Left ventricle myocardium superior (tissue), 1 donor: Measurements from ENCODE around the gene STARD3. TPM values are rescaled to one million over a fixed set of nuclear protein-coding genes. Genes with fewer than 3 reads are reported as not detected.

Source experiments
- ATAC-seq: fragments of 200-7000 bp; cut with Tn5 transposase; one replicate; pipeline ENCODE4 v1.9.1; 2020; ENCODE audit warnings: mild to moderate bottlenecking, moderate library complexity
- DNase-seq: peaks from one replicate; pipeline ENCODE4 v3.0.0-alpha.2; 2020
- intact Hi-C: fragments of 100-400 bp; cut with micrococcal nuclease; formaldehyde crosslinking; loops from one replicate; pipeline ENCODE4 v1.11.0; 2022
- total RNA-seq: library from RNA; stranded (reverse); fragmentation: NEBNext Ultra II Directional; extraction: Animal tissue kit (Norgen Biotek cat#: 25700); gene quantifications from one replicate; pipeline ENCODE4 v1.2.1, GENCODE V29; 2021
- donor health status: DM: no; HTN: yes; CAD: no; lungs with severe emphysema.

Gene STARD3
- total RNA-seq, 1 donor from 2014 or later: 18.7 TPM

DNA sequence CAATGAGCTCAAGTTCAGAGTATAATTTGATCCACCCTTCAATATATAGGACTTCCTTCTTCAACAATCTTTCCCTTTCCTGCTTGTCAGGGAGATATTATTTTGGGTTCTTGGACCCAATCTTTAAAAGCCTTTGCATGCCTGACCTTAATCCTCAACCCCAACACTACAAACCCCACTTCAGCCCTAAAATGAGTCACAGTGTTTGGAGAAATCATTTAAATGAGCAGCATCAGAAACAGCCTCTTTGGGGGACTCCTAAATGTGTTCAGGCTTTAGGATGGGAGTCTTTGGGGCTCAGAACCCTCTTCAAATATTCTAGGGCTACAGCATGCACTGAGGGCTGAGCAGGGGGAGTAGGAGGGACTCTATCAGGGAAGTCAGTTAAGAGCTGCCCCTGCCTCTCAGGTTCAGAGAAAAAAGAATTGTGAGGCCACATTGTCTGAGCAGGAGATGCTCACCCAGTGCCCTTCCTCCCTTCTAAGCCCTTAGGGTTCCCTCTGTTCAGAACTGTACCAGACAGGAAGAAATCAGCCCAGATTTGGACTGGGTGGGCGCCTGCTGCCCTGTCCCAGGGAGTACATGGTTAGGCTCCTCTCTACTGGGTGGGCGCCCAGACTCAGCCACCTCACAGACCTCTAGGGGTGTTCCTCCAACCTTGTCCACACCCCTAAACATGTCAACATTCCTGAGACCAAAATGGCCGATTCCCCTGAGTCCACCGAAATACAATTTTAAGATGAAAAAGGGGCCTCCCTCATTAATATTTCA lies 34.2 kb upstream of the STARD3 start:
- DNase-seq (no peak), ATAC-seq (no peak)
- intact Hi-C loops: no loop called here

- DNase-seq: no peak
- no peak for ATAC-seq
- intact Hi-C loops: no loop called here
These were observed 33.5 kb upstream of the STARD3 start for GRCh38 chr17:39603304-39604016.

DNA sequence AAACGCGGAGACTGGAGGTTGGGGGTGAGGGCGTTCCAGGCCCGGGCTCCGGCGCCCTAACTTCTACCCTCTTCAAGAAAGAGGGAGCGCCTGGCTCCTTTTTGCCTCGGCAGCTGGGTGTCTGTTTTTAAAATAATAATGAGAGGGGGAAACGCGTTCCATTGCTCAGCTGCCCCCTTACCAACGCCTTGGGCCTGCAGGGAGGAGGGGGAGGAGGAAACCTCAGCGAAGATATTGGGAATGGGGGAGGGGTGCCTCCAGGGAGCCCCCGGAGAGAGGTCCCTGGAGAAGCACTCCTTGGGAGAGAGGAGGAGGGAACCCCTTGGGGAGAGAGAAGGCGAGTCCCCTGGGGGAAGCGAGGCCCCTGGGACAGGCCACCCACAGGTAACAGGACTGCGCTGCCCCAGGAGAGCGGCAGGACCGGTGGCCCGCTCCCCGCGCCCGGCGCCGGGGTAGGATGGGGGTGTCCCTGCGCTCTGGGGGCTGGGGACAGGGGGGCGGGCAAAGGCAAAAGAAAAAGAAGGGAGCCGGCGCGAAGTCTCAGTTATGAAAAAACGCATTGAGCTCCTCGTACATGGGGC lies 31.9 kb upstream of the STARD3 start:
- no peak for ATAC-seq
- DNase-seq: no peak
- intact Hi-C loops: no loop called here

DNA sequence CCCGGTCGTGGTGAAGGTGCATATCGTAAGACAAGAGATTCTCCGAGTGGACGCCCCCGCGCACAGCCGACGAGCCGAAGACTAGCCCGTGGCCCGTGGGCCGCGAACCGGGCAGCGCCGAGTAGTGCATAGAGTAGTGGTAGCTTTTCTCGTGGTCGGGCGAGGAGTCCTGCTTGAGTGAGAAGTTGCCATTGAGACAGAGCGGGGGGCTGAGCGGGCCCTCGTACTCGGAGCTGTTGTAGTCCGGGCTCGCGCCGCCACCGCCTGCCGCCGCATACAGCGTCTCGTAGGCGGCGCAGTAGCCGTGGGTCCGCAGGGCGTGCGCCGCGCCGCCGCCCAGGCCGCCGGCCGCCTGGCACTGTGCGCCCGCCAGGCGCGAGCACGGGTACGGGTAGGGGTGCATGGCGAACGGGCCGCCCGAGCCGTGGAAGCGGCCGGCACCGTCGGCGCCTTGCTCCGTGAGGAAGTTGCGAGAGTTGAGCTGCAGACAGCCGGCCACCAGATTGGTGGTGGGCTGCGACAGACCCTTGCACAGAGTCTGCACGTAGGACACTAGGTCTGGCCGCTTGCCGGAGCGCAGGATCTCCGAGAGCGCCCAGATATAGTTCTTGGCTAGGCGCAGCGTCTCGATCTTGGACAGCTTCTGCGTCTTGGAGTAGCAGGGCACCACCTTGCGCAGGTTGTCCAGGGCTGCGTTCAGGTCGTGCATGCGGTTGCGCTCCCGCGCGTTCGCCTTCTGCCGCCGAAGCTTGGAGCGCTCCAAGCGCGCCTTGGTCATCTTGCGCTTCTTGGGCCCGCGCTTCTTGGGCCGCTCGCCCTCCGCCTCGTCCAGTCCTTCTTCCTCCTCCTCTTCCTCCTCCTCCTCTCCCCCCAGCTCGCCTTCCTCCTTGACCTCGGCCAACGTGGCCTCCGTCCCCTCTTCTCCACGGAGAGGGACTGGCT lies 31.2 kb upstream of the STARD3 start:
- intact Hi-C loops: no loop called here
- DNase-seq: no peak
- ATAC-seq: peak; percentile 42

GRCh38 chr17:39606434-39607056 lies 30.4 kb upstream of the STARD3 start:
- intact Hi-C loops: no loop called here
- ATAC-seq: peak; percentile 21
- DNase-seq: no peak

- DNase-seq (no peak), ATAC-seq (no peak)
- intact Hi-C loops: no loop called here
These were observed 29.7 kb upstream of the STARD3 start for GRCh38 chr17:39607057-39607850.

- DNase-seq (no peak), ATAC-seq (no peak)
- intact Hi-C loops: no loop called here
These were observed 29.2 kb upstream of the STARD3 start, which contains the start of gene NEUROD2 for GRCh38 chr17:39607851-39608130. Gene NEUROD2, minus strand, starts transcription at chr17:39607920. Its CDS starts 1,321 bp downstream, at chr17:39606599.

GRCh38 chr17:39608142-39608981 lies 28.6 kb upstream of the STARD3 start:
- DNase-seq (no peak), ATAC-seq (no peak)
- intact Hi-C loops: no loop called here

GRCh38 chr17:39609416-39610025 lies 27.4 kb upstream of the STARD3 start:
- no peak for DNase-seq
- no peak for ATAC-seq
- intact Hi-C loops: no loop called here

- DNase-seq (no peak), ATAC-seq (no peak)
- intact Hi-C loops: no loop called here
These were observed 25.4 kb upstream of the STARD3 start for GRCh38 chr17:39611401-39612112.

DNA sequence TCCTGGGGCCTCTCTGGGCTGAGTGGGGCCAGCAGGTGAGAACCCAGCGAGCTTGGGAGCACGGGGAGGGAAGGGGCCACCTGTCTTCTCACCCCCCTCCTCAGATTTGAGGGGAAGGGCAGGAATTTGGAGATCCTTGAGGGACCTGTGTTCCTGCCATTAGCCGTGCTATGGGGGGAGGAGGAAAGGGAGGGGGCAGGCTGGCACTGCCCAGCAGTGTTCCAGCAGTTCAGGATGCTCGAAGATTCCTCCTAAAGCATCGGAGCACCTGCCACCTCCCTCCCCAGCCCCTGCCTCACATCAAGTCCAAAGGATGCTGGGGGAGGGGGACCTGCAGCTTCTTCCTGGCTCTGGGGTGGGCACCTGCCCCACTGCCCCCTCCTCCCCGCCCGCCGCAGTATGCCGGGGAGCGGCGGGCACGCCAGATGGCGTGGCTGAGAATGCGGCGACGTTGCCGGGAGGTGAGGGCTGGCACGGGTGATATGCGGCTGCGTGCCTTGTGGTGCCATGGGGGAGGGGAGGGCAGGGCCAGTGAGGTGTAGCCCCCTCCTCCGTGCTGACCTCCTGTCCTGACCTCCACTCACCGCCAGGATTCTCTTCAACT lies 24.6 kb upstream of the STARD3 start:
- DNase-seq: no peak
- ATAC-seq: no peak
- intact Hi-C loops: no loop called here

DNA sequence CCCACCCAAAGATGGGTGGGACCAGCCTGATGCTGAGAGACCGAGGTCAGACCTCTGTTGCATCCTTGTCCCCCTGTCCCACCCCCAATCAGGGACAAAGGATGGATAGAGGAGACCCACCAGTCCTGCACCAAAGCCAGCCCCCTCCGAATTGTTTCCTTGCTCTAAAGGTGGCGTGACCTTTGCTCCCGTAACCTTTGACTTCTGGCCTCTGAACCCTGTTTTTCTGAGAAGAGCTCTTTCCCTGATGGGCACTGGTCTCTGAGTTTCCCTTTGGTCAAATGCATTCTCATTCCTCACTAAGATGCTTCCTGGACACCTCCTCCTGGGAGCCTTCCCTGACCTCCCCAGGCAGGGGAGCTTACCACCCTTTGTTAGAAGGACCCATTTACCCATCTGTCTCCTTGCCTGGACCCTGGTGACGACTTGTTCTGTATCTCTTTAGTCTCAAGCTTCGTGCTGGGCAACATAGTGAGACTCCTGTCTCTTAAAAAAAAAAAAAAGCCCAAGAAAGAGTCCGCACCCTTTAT lies 23.9 kb upstream of the STARD3 start:
- DNase-seq (no peak), ATAC-seq (no peak)
- intact Hi-C loops: no loop called here

DNA sequence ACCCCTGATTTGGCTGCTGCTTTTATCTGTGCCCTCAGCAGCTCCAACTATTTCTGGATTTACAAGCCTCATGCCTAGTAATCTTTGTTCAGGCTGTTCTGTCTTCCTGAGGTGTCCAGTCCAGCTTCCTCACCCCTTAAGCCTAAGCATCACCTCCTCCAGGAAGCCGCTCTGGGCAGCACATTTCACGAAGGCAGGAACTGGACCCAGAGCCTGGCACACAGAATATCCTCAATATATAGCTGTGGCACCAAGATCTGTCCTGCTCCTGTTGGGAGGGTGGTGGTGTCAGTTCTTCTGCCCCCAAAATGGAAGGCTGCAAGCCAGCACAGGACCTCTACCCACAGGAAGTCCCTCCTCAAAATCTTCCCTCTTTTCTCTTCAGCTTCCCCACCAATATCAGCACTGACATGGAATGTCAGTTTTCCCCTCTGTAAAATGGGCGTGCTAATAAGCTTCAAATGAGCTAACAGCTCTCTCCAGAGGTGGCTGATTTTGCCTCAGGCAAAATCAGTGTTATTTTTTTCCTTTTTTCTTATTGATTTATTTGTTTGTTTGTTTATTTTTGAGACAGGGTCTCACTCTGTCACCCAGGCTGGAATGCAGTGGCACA lies 22.3 kb upstream of the STARD3 start:
- intact Hi-C loops: no loop called here
- no peak for DNase-seq
- no peak for ATAC-seq

DNA sequence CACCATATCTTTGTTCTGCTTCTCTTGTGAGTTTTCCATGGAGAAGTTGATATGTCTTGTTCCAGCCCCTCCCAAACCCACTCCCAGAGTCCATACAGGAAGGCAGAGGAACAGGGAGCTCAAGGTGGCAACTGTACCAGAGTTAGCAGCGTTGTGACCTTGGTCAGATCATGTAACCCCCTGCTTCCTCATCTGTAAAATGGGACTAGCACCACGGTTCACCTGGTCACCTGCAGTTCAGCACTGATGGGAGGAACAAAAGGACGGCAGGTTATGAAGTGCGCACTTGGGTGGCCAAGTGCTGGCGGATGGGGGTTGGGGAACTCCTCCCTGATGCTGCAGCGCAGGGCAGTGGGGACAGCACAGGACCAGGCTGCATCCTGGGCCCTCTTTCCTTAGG lies 21.5 kb upstream of the STARD3 start:
- ATAC-seq (no peak), DNase-seq (no peak)
- intact Hi-C loops: no loop called here

DNA sequence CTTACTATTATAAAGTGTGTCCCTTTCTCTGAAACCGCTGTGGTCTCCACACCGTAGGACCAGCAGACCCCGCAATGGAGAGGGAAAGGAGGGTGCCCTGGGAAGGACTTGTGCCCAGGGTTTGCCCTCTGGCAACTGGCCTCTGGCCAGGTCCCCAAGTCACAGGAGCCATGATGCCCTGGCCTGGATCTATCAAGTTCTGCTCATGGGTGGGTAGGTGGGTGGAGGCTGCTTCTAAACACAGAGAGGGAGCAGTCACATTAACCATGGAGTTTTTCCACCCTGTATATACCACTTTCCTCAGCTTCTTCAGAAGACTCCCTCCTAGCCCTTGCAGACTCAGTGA lies 19.9 kb upstream of the STARD3 start:
- DNase-seq: no peak
- intact Hi-C loops: no loop called here

More for the DNA sequence above, 19.9 kb upstream of the STARD3 start:
- no peak for ATAC-seq
